Activated CD4-positive, alpha-beta T cell treated with anti-CD3 and anti-CD28 coated beads, Interleukin-2, amount 10 ng/mL, durations not matched to agents 7 days and 5 days (primary cell): ENCODE data around the gene ERC2. TPM values are rescaled to one million over a fixed set of nuclear protein-coding genes. Genes with fewer than 3 reads are reported as not detected.

Source experiments
- CTCF ChIA-PET: fragments of 350-600 bp; sonication (Branson Sonifier 250); formaldehyde crosslinking; loops from one replicate; lab custom pipeline; 2021; ENCODE audit warnings: antibody characterized with exemption; lab: Charles Lee
- POLR2A ChIA-PET: fragments of 350-600 bp; sonication (Branson Sonifier 250); formaldehyde crosslinking; loops from one replicate; lab custom pipeline; 2021; ENCODE audit warnings: antibody characterized with exemption; lab: Charles Lee
- DNase-seq: peaks from one replicate; pipeline ENCODE4 v3.0.0-alpha.2; 2020
- H3K27ac Mint-ChIP-seq: one replicate; pipeline ENCODE4 v1.8.0; 2021; ENCODE audit warnings: mild to moderate bottlenecking, moderate library complexity, mixed read lengths
- H3K27me3 Mint-ChIP-seq: one replicate; pipeline ENCODE4 v1.8.0; 2021; ENCODE audit warnings: mixed read lengths
- H3K36me3 Mint-ChIP-seq: one replicate; pipeline ENCODE4 v1.8.0; 2021; ENCODE audit warnings: low read depth, mixed read lengths
- H3K4me1 Mint-ChIP-seq: one replicate; pipeline ENCODE4 v1.8.0; 2021; ENCODE audit warnings: mixed read lengths
- H3K4me3 Mint-ChIP-seq: one replicate; pipeline ENCODE4 v1.8.0; 2021; ENCODE audit warnings: mild to moderate bottlenecking, moderate library complexity, mixed read lengths
- H3K9me3 Mint-ChIP-seq: one replicate; pipeline ENCODE4 v1.8.0; 2021; ENCODE audit warnings: mixed read lengths
- total RNA-seq, 2 experiments: library from RNA; stranded (reverse); gene quantifications; one replicate each; pipeline ENCODE4 v1.2.3, GENCODE V29; 2021

ERC2 gene
- total RNA-seq, 2 experiments from 2014 or later: not detected

DNA sequence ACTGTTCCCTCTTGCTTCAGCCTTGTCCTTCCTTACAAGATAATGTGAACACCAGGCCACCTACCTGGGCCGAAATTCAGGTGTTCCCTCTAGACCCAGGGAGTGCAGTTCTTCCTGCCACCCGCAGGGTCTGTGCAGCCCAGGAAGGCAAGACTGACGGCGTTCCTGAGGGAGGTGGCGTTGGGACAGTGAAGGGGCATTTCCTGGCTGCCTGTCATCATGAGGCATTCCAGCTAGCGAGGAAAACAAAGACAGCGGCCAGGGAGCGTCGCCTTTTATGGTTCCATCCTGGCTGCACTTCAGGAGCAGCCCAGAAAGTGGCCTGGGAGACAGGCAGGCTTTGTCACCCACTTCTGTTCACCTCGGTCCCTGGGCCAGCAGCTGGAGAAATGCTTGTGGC is 896.4 kb downstream of the ERC2 start:
- no peak for DNase-seq
- no peaks in the 10 kb centered on the region for H3K36me3 Mint-ChIP-seq
- ChIA-PET CTCF (no interaction called here), POLR2A (no interaction called here)
- H3K4me1 Mint-ChIP-seq: peaks cover 2% of the 10 kb centered on the region
- no peaks in the 10 kb centered on the region for H3K9me3 Mint-ChIP-seq
- H3K27ac Mint-ChIP-seq: no peak overlapping the region
- H3K4me3 Mint-ChIP-seq: no peak overlapping the region
- H3K27me3 Mint-ChIP-seq: no peaks in the 10 kb centered on the region

DNA sequence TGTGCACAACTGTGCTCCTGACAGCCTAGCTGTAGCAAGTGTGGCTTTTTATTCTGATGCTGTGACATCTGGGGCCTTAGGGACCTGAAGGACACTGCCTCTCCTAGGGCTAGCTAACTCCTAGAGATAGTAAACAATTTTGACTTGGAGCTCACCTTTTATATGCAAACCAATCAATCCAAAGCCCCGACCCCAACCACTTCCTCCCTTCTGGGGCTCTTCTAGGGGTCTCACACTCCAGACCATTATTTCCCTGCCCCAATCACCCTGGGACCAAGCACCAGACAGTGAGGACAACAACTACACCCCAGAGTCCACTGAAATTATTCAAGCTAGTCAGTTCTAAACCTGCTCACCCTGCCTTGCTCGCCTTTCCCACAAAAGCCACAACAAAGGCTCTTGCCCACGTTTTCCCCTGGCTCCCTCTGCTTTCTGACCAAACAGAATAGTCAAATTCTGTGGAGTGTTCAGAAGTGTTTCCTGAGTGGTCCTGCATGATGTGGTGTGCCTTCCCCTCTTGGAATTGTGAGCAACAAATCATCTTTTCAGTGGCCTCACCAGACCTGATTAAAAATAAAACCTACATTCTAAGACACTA is 897.0 kb downstream of the ERC2 start:
- Mint-ChIP-seq H3K9me3 (no peaks in the 10 kb centered on the region), H3K27ac (no peak overlapping the region), H3K27me3 (no peaks in the 10 kb centered on the region), H3K4me3 (no peak overlapping the region), H3K4me1 (peaks cover 2% of the 10 kb centered on the region), H3K36me3 (no peaks in the 10 kb centered on the region)
- DNase-seq: no peak
- POLR2A ChIA-PET: no interaction called here
- CTCF ChIA-PET: no interaction called here

DNA sequence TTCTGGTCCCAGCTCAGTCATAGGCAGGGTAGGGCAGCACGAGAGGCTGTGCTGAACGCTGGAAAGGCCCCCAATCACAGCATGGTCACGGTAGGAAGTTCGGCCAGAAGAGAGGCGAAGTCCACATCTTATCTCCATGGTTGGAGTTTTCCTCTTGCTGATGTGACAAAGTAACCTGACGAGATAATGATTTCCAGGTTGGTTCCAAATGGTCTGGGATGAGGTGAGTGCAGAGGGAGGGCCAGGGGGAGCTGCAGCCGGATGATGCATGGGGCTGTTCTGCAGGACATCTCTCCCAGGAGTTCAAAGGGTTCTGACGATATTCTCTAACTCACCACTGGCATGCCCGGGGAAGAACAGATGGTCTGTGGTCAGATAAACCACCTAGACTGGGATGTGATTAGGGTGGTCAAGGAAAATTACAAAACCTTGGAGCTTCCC is 898.0 kb downstream of the ERC2 start:
- Mint-ChIP-seq H3K4me3 (no peak overlapping the region), H3K9me3 (no peaks in the 10 kb centered on the region), H3K27ac (no peak overlapping the region), H3K4me1 (peaks cover 2% of the 10 kb centered on the region), H3K36me3 (no peaks in the 10 kb centered on the region), H3K27me3 (no peaks in the 10 kb centered on the region)
- ChIA-PET CTCF (no interaction called here), POLR2A (no interaction called here)
- DNase-seq: no peak

DNA sequence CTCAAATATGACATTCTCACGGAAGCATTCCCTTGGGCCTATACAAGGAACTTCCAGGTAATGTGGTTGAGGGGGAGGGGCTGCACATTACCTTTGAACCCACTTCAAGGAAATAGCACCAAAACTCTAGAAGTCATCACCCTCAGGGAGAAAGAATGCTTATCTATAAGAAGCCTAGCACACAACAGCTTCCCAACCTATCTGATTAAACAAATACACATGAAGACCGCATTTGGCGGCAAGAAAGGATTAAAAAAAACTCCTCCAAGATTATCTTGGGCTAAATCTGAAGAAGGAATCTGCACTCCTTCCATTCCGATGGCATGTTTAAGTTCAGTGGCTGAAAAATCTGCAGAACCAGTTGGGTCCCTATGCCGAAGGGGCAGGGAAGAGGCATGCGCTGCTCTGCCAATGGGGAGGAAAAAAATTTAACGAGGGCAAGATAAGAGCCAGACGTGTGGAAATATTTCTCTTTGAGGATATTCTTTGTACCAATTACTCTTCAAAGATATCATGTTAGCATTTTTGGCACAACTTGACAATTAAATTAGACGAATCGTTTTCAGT is 899.2 kb downstream of the ERC2 start:
- Mint-ChIP-seq H3K36me3 (no peaks in the 10 kb centered on the region), H3K9me3 (no peaks in the 10 kb centered on the region), H3K27me3 (no peaks in the 10 kb centered on the region), H3K27ac (no peak overlapping the region), H3K4me1 (peaks cover 2% of the 10 kb centered on the region), H3K4me3 (no peak overlapping the region)
- ChIA-PET POLR2A (no interaction called here), CTCF (no interaction called here)
- DNase-seq: no peak

DNA sequence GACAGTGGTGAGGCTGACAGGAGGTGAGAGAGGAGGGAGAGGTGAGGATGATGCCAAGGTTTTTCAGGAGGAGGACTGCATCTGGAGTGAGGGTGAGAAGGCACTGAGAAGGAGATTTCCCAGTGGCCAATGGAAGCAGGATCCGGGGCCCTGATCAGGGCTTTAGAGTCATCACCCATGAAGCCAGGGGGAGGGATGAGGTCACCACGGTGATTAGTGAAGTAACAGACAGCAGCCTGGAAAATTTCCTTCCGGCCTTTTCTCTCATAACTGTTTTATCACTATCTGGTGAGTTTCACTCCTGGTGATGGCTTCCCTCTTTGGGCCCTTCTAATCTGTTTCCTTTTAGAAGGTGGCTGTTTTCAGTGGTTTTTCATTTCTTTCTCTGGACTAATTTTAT is 900.7 kb downstream of the ERC2 start:
- H3K4me1 Mint-ChIP-seq: peaks cover 2% of the 10 kb centered on the region
- H3K36me3 Mint-ChIP-seq: no peaks in the 10 kb centered on the region
- H3K4me3 Mint-ChIP-seq: no peak overlapping the region
- no peak for DNase-seq
- H3K27me3 Mint-ChIP-seq: no peaks in the 10 kb centered on the region
- POLR2A ChIA-PET: no interaction called here
- H3K9me3 Mint-ChIP-seq: no peaks in the 10 kb centered on the region
- CTCF ChIA-PET: no interaction called here
- no peak overlapping the region for H3K27ac Mint-ChIP-seq

DNA sequence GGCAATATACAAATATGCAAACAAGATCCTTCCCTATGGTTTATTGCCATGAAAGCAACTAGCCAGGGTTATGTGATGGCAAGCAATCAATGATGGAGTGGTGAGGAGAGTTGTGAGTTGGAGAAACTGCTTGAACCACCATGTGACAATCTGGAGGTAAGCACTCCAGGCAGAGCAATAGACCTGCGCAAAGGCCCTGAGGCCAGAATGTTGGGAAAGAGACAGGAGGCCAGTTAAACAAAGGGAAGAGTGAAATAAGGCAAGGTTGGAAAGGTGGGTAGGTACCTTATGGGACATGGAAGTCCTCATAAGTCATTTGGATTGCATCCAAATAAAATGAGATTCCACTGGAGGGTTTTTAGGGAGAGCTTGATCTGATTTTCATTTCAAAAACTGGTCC is 901.1 kb downstream of the ERC2 start:
- Mint-ChIP-seq H3K4me1 (peaks cover 2% of the 10 kb centered on the region), H3K27ac (no peak overlapping the region), H3K9me3 (no peaks in the 10 kb centered on the region), H3K4me3 (no peak overlapping the region), H3K36me3 (no peaks in the 10 kb centered on the region), H3K27me3 (no peaks in the 10 kb centered on the region)
- no peak for DNase-seq
- CTCF ChIA-PET: no interaction called here
- POLR2A ChIA-PET: no interaction called here

DNA sequence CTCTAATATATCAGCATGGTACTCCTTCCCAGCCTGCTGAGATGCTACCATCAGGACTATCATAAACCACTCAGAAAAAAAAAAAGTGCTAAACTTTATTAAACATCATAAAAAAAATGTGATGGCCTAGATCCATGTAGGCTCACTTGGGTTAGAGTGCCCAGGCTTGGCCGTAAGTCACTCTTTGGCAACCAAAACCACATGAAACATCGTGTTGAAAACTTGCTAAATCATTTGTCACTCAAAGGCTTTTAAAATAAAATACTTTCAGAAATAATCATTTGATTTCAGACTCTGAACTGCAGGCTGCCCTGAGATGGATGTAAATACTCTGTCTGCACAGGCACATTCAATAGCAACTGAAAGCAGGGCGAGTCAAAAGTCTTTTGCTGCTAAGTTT is 902.7 kb downstream of the ERC2 start:
- Mint-ChIP-seq H3K27ac (no peak overlapping the region), H3K36me3 (no peaks in the 10 kb centered on the region), H3K4me1 (no peaks in the 10 kb centered on the region), H3K27me3 (no peaks in the 10 kb centered on the region), H3K9me3 (no peaks in the 10 kb centered on the region), H3K4me3 (no peak overlapping the region)
- CTCF ChIA-PET: no interaction called here
- POLR2A ChIA-PET: no interaction called here
- no peak for DNase-seq

DNA sequence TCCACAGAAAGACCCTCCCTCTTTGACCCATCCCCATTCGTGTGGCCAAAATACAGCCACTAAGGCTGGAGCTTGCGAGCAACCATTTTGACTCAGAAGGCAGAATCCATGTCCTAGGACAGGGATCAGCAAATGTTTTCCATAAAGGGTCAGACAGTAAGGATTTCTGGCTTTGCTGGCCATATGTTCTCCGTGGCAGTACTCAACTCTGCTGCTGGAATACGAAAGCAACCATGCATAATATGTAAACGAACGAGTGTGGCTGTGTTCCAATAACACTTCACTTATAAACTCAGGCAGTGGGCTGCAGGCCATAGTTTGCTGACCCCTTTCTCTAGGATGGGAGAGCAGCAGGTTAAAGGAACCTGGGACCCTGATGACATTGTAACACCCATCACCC is 903.5 kb downstream of the ERC2 start:
- Mint-ChIP-seq H3K36me3 (no peaks in the 10 kb centered on the region), H3K27ac (no peak overlapping the region), H3K4me1 (no peaks in the 10 kb centered on the region), H3K9me3 (no peaks in the 10 kb centered on the region), H3K4me3 (no peak overlapping the region), H3K27me3 (no peaks in the 10 kb centered on the region)
- DNase-seq: no peak
- ChIA-PET CTCF (no interaction called here), POLR2A (no interaction called here)

DNA sequence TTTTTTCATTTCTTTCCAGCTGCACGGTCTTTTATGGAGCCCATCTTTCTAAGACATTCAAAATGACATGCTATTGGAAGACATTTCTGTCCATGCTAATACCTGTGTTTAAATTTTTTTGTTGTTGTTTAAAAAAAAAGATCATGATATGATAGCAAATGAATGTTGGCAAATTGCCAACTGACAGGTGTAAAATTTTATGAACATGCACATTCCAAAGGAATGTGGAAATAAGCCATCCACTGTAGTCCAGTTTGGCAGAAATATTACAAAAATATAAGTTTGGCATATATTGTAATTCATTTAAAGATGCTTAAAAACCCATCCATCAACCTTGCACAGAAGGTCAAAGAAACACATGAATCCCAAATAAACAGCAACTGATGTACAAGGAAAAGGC is 905.6 kb downstream of the ERC2 start:
- no peaks in the 10 kb centered on the region for H3K9me3 Mint-ChIP-seq
- H3K27ac Mint-ChIP-seq: no peak overlapping the region
- H3K4me1 Mint-ChIP-seq: no peaks in the 10 kb centered on the region
- ChIA-PET CTCF (interaction anchor here (0.6 kb wide), 1 partner anchor 289 kb away, joined by 4 read pairs; no protein-coding TSS in a partner anchor), POLR2A (no interaction called here)
- H3K4me3 Mint-ChIP-seq: no peak overlapping the region
- H3K27me3 Mint-ChIP-seq: no peaks in the 10 kb centered on the region
- no peaks in the 10 kb centered on the region for H3K36me3 Mint-ChIP-seq
- DNase-seq: no peak

DNA sequence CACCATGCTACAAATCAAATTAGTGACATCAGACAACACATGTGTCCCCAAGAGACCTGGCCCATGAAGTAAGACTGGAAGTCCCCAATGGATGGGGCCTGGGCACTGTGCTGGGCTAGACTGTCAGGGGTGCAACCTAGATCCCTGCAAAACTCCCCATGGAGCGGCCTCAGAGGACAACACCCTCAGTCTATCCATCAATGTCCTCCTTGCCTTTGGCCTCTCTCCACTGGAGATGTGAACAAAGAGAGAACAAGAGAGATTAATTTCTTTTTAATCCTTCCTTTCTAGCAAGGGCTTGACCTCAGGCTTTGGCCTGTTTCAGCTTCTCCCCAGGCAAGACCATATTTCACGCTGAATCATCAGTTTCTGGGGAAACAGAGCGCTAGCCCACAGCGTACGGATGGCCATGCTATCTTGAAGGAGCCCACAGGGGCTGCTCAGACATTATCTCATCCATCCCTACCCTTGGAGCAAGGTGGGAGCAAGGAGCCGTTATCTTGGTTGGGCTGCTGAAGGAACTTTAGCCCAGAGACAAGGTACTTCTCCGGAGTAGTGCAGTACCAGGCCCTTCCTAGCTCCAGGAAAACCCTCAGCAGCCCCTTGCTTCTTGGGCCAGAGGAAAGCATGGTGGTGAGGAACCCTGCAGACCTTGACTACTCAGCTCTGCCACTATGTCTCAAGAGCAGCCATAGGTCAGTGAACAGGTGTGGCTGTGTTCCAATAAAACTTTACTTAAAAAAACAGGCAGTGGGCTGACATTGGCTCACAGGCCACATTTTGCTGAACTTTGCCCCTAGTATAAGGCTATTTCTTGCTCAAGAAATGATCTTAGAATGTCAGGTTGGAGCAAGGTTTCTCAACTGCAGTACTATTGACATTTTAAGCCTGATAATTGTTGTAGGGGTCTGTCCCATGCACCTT is 908.5 kb downstream of the ERC2 start:
- no peak for DNase-seq
- Mint-ChIP-seq H3K27me3 (no peaks in the 10 kb centered on the region), H3K4me1 (no peaks in the 10 kb centered on the region), H3K4me3 (no peak overlapping the region), H3K36me3 (no peaks in the 10 kb centered on the region), H3K9me3 (no peaks in the 10 kb centered on the region), H3K27ac (no peak overlapping the region)
- CTCF ChIA-PET: no interaction called here
- POLR2A ChIA-PET: no interaction called here

DNA sequence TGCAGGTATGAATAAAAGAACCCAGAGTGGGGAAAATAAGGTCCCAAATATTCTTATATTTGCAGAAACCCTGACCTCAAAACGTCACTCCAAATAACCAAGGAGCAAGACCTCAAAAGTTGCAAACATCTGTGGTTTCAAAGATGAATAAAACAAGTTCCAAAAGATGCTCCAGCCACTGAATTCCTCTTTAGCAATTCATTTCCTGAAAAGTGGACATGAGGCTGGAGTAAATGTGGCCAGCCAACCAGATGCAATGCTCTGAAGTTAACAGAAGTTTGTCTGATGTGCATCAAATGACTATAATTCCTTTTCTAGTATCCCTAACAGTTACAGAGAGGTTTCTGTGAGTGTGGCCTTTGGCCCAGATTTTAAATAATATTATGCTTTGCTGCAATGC is 910.0 kb downstream of the ERC2 start:
- Mint-ChIP-seq H3K36me3 (no peaks in the 10 kb centered on the region), H3K27me3 (no peaks in the 10 kb centered on the region), H3K4me3 (no peak overlapping the region), H3K9me3 (no peaks in the 10 kb centered on the region), H3K4me1 (no peaks in the 10 kb centered on the region), H3K27ac (no peak overlapping the region)
- ChIA-PET POLR2A (no interaction called here), CTCF (no interaction called here)
- no peak for DNase-seq

DNA sequence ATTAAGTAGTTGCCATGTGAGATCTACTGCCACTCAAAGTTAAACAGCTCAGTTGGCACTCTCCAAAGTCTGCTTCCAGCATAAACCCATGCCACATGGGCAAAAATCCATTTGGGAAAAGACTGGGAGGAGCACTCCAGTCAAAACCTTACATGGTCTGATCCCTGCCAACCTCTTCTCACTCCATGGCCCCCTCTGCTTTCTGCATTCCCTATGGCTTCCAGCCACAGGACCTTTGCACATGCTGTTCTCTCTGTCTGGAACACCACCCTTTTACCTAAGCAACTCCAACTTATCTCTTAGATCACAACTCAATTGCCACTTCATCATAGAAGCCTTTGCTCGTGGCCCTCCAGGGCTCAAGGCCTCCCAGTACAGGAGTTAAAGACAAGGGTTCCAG is 910.7 kb downstream of the ERC2 start:
- no peaks in the 10 kb centered on the region for H3K36me3 Mint-ChIP-seq
- no peaks in the 10 kb centered on the region for H3K4me1 Mint-ChIP-seq
- H3K9me3 Mint-ChIP-seq: no peaks in the 10 kb centered on the region
- H3K4me3 Mint-ChIP-seq: no peak overlapping the region
- H3K27ac Mint-ChIP-seq: no peak overlapping the region
- no peak for DNase-seq
- ChIA-PET CTCF (no interaction called here), POLR2A (no interaction called here)
- no peaks in the 10 kb centered on the region for H3K27me3 Mint-ChIP-seq
